HPDE6-E6E7 (cell line): ENCODE data around the gene SPEN.

Experiments used
- DNase-seq: peaks from one replicate; pipeline ENCODE4 v3.0.0; 2011; ENCODE audit warnings: missing footprints; ENCODE audit errors: extremely low spot score

Gene SPEN

GRCh38 chr1:15852036-15852827 lies 4.7 kb downstream of the SPEN start:
- DNase-seq = no peak

- no peak for DNase-seq
Measured at GRCh38 chr1:15852828-15853302, 5.4 kb downstream of the SPEN start.

GRCh38 chr1:15856888-15857287 lies 9.4 kb downstream of the SPEN start:
- DNase-seq = no peak

GRCh38 chr1:15858069-15858670 lies 10.7 kb downstream of the SPEN start:
- no peak for DNase-seq

- no peak for DNase-seq
Measured at GRCh38 chr1:15858672-15859372, 11.3 kb downstream of the SPEN start.

GRCh38 chr1:15863156-15863901 lies 15.8 kb downstream of the SPEN start:
- no peak for DNase-seq

- no peak for DNase-seq
Measured at GRCh38 chr1:15866721-15867201, 19.3 kb downstream of the SPEN start.

- DNase-seq = no peak
Measured at GRCh38 chr1:15867288-15867687, 19.8 kb downstream of the SPEN start.

- no peak for DNase-seq
Measured at GRCh38 chr1:15869413-15869812, 21.9 kb downstream of the SPEN start.

GRCh38 chr1:15870421-15870820 lies 22.9 kb downstream of the SPEN start:
- DNase-seq = no peak

- no peak for DNase-seq
Measured at GRCh38 chr1:15874471-15874870, 27.0 kb downstream of the SPEN start.

- no peak for DNase-seq
Measured at GRCh38 chr1:15876357-15877055, 29.0 kb downstream of the SPEN start.

- DNase-seq = no peak
Measured at GRCh38 chr1:15881961-15882360, 34.5 kb downstream of the SPEN start.

- DNase-seq = no peak
Measured at GRCh38 chr1:15882665-15883064, 35.2 kb downstream of the SPEN start.

- DNase-seq = no peak
Measured at GRCh38 chr1:15883326-15883725, 35.8 kb downstream of the SPEN start.

GRCh38 chr1:15884477-15884876 lies 37.0 kb downstream of the SPEN start:
- DNase-seq = no peak

- no peak for DNase-seq
Measured at GRCh38 chr1:15885269-15885668, 37.8 kb downstream of the SPEN start.

GRCh38 chr1:15885701-15886610 lies 38.4 kb downstream of the SPEN start:
- DNase-seq = peak; percentile 79

GRCh38 chr1:15886611-15887167 lies 39.2 kb downstream of the SPEN start:
- no peak for DNase-seq
